KOPT-K1 (cell line): ENCODE measurements around the gene DIP2C.

Experiments
- H3K27ac ChIP-seq: fragments of 200-600 bp; sonication (generic); 2 replicates; pipeline ENCODE4 v1.5.1; 2016; ENCODE audit warnings: antibody characterized with exemption, mild to moderate bottlenecking, low read depth, low read length; ENCODE audit not compliant: poor library complexity, severe bottlenecking
- H3K36me3 ChIP-seq: fragments of 200-600 bp; sonication (generic); 2 replicates; pipeline ENCODE4 v1.5.1; 2017; ENCODE audit warnings: antibody characterized with exemption, mild to moderate bottlenecking, low read length, moderate library complexity; ENCODE audit not compliant: insufficient read depth
- H3K9me3 ChIP-seq: fragments of 200-600 bp; sonication (generic); 2 replicates; pipeline ENCODE4 v1.5.1; 2017; ENCODE audit warnings: antibody characterized with exemption, low read length, mild to moderate bottlenecking; ENCODE audit not compliant: insufficient read depth, poor library complexity, severe bottlenecking

DIP2C gene

GRCh38 chr10:386771-387592 is 302.5 kb downstream of the DIP2C start:
- Histone ChIP-seq H3K9me3 (no peaks in the 10 kb centered on the region), H3K36me3 (no peaks in the 10 kb centered on the region), H3K27ac (no peak overlapping the region)

- H3K9me3 ChIP-seq = peaks cover 3% of the 10 kb centered on the region
- no peak overlapping the region for H3K27ac ChIP-seq
- H3K36me3 ChIP-seq = no peaks in the 10 kb centered on the region
Observed at GRCh38 chr10:385571-386300, 303.7 kb downstream of the DIP2C start.

- peaks cover 3% of the 10 kb centered on the region for H3K9me3 ChIP-seq
- no peak overlapping the region for H3K27ac ChIP-seq
- H3K36me3 ChIP-seq = no peaks in the 10 kb centered on the region
Observed at GRCh38 chr10:384538-385305, 304.7 kb downstream of the DIP2C start.

GRCh38 chr10:383519-383918 is 305.9 kb downstream of the DIP2C start:
- H3K27ac ChIP-seq = no peak overlapping the region
- no peaks in the 10 kb centered on the region for H3K36me3 ChIP-seq
- peaks cover 3% of the 10 kb centered on the region for H3K9me3 ChIP-seq

DNA sequence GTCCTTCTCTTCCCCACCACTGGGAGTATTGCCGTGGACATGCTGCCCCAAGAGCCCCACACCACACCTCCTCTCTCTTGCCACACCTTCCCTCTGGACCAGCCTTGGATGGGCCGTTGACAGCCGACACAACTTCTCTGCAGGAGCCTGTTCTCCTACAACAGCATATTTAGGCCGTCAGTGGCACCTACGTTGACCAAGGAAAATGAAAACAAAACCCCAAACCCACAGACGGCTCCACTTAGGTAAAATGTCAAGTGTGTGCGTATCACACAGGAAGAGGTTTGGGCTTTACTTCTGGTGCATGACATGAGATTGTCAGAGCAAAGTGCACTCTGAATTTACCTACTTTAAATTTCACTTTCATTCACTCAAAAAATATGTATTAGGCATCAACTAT is 307.7 kb downstream of the DIP2C start:
- no peaks in the 10 kb centered on the region for H3K36me3 ChIP-seq
- H3K9me3 ChIP-seq = peaks cover 3% of the 10 kb centered on the region
- H3K27ac ChIP-seq = no peak overlapping the region

DNA sequence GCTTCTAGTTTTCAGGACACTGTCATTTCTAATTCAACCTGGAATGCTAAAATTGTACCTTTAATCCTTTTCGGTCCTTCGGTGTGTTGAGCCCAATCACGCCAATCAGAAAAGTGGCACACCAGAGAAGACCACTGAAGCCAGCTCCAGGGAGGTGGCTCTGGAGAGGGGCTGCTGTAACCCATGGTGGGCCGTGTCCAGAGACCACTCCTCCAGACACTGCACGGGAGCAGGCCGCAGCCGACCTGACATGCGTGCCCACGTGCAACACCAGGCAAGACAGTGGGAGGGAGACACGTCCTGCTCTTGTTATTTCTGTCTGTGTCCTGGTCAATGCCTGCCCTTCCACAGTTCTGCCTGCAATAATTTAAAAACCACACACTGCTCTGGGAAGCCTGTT is 308.1 kb downstream of the DIP2C start:
- H3K9me3 ChIP-seq = peaks cover 3% of the 10 kb centered on the region
- no peaks in the 10 kb centered on the region for H3K36me3 ChIP-seq
- no peak overlapping the region for H3K27ac ChIP-seq

DNA sequence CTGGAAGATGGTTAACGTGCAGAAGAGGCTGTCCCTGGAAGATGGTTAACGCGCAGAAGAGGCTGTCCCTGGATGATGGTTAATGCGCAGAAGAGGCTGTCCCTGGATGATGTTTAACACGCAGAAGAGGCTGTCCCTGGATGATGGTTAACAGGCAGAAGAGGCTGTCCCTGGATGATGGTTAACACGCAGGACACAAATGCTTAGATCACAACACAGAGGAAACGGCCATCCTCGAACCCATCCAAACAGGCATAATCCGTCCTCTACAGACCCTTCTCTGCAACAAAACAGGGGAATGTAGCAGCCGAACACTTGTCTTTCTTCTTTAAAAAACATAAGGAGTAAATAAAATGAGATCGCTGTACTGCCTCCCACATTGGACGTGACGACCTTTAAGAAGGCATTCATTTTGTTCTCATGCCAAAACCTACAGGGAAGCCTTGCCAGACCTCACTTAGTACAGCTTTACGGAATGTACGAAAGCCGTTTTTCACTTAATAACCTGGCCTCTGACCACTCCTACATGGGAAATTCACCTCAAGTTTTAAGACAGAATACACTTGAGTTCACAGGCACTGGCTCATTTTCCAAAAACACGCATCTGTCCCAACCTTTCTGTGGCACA is 309.0 kb downstream of the DIP2C start:
- H3K36me3 ChIP-seq = no peaks in the 10 kb centered on the region
- no peak overlapping the region for H3K27ac ChIP-seq
- peaks cover 5% of the 10 kb centered on the region for H3K9me3 ChIP-seq

DNA sequence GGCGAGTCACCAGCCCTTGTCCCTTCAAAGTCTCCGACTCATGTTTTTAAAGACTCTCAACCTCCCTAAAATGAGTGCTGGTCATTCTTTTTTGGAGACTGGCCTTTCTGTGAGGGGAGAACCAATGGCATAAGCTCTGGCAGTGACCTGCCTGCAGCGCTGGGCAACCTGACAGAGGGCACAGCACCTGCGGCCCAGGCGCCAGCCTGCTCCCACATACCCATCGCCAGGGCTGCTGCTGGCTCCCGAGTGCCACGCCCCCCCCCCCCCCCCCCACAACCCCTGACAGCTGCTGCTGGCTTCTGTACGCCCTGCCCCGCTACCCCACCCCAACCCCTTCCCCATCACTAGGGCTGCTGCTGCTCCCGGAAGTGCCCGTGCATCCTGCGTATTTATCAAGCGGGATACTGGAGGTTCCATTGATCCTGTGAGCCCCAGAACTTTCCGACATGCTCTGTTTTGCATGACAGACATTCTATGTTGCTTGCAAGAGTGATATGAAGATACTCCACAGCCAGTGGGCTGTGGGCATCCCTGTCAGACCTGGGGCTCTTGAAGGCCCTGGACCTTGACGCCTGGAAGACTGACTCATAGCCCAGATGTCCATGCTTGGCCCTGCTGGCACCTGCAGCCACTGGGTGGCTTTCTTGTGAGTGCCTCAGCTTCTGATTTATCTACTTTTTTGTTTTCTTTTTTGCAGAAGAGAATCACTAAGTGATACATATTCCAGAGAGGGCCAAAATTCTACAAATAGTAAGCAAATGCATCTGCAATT is 310.4 kb downstream of the DIP2C start:
- Histone ChIP-seq H3K27ac (no peak overlapping the region), H3K36me3 (no peaks in the 10 kb centered on the region), H3K9me3 (peaks cover 13% of the 10 kb centered on the region)

DNA sequence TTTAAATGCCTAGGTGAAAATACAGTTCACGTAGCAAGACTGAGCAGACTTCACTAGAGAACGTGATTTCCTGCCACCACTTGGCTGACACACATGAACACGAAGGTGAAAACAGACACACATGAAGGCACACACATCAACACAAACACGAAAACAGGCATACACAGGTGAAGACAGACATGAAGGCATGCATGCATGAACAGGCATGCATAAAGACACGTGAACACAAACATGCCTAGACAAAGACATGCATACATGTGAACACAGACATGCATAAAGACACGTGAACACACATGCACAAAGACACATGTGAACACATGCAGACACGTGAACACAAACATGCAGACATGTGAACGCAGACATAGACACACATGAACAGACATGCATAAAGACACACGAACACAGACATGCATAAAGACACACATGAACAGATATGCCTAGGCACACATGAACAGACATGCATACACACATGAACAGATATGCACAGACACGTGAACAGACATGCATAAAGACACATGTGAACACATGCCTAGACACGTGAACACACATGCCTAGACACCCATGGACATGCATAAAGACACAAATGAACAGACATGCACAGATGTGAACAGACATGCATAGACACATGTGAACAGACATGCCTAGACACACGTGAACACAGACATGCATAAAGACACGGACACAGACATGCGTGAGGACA is 311.1 kb downstream of the DIP2C start:
- Histone ChIP-seq H3K27ac (no peak overlapping the region), H3K9me3 (peaks cover 13% of the 10 kb centered on the region), H3K36me3 (no peaks in the 10 kb centered on the region)

DNA sequence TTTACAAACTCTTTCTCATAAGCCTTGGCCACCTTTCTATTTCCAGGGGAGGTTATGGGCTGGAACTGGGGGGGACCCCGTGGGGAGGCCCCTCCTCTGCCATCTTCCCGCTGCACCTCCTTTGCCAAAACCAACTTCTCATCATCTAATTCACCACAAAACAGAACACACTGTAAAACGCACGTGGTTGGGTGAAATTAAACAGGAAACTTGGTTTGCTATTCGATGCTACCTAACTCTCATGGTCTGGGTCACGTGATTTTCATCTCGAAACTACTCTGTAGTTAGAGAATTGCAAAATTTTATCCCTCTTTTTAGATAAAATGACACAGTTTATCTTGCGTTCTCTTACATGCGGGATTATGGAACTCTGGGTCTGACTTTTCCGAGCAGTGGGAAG is 312.2 kb downstream of the DIP2C start:
- H3K36me3 ChIP-seq = no peaks in the 10 kb centered on the region
- peaks cover 13% of the 10 kb centered on the region for H3K9me3 ChIP-seq
- no peak overlapping the region for H3K27ac ChIP-seq

DNA sequence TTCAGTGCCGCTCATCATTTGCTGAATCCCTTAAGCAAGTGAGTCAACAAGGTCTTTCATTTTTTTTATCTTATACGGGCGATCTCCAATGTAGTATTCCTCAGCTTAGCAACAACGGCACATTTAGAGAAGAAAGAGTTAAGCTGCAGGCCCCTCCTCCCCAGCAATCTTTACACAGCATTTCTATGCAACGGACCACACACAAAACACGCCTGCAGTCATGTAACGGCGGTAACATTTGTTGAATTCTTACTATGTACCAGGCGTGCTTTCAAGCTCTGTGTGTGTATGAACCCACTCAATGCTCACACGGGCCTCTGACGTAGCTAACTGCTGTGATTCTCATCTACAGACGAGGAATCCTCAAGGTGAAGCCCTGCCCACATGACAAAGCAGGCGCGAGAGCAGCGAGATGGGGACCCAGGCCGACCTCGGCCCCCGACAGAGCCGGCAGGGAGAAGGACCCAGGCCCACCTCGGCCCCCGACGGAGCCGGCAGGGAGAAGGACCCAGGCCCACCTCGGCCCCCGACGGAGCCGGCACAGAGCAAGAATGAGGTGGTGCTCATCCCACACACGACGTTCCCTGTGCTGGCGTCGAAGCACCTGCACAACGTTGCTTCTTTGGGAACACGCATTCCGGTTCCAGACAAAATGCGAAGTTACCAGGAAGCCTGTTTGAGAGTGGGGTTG is 313.5 kb downstream of the DIP2C start:
- peaks cover 10% of the 10 kb centered on the region for H3K9me3 ChIP-seq
- no peak overlapping the region for H3K27ac ChIP-seq
- no peaks in the 10 kb centered on the region for H3K36me3 ChIP-seq

DNA sequence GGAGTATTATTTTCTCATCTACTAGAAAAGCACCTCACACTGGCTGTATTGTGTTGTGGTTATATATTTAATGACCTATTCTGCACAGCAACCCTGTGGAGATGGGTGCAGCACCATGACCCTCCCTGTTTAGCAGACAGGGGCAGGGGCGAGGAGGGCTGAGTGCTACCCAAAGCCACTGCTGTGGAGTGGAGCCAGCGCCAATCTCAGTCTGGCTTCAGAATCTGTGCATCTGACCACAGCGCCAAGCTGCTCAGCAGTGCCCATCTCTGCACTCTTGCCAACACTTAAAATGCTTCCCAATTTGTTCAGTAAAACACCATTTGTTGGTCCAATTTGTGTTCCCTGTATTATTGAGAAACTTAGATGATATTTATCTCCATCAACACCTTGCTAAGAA is 315.1 kb downstream of the DIP2C start:
- H3K27ac ChIP-seq = peak overlapping the region; percentile 60
- peaks cover 10% of the 10 kb centered on the region for H3K9me3 ChIP-seq
- no peaks in the 10 kb centered on the region for H3K36me3 ChIP-seq

DNA sequence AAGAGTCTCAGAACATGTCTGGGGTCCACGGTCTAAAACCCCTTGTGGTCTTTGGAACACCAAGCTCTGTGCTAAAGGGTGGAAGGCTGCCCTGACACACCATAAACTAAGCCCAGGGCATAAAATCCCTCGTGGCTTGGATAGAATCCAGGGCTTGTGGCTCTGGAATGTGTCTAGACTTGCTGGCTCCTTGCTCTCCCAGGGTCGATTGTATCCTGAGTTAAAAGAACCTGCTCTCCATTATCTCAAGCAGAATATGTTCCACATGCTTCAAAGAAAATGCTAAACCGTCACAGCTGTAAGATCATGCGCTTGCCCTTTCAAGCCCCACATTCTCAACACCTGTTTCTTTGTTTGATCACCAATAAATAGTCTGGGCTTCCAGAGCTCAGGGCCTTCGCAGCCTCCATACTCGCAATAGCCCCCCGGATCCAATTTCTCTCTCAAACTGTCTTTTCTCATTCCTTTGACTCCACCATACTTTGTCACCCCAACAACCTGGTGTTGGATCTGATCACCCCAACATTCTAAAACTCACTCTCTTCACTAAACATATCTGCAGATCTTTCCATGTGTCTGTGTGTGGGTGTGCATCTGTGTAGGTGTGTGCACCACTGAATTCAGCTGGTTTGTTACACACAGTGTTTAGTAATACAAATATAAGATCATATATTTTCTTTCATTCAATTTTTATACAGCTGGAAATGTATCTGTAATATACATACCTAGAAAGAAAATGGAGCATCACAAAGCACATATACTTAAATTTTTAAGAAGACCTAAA is 315.8 kb downstream of the DIP2C start:
- Histone ChIP-seq H3K36me3 (no peaks in the 10 kb centered on the region), H3K27ac (peak overlapping the region; percentile 60), H3K9me3 (peaks cover 10% of the 10 kb centered on the region)
